ENCODE measurements around the gene PCLO. TPM values are rescaled to one million over a fixed set of nuclear protein-coding genes. Genes with fewer than 3 reads are reported as not detected.

Gene PCLO
- total RNA-seq, 2 donors from 2014 or later: 10.9 to 20.8 TPM

GRCh38 chr7:82704121-82704520 lies 458.6 kb downstream of the PCLO start:
- TF ChIP-seq CTCF (IDR thresholded peaks at IDR 0.05): no peak
- no peak for TF ChIP-seq POLR2A (IDR thresholded peaks at IDR 0.05)
- H3K4me3 ChIP-seq: no peak overlapping the region
- H3K27ac ChIP-seq: no peak overlapping the region
- no peak for ATAC-seq
- H3K4me1 ChIP-seq: no peaks in the 10 kb centered on the region
- H3K27me3 ChIP-seq: no peaks in the 10 kb centered on the region
- intact Hi-C loops (cut with DNase I): no loop called here
- DNase-seq: no peak
- no peaks in the 10 kb centered on the region for H3K36me3 ChIP-seq (replicated peaks in 1 of 2; ENCODE audit: insufficient read depth in 1 of 2, low read depth in 2 of 2)
- no peaks in the 10 kb centered on the region for H3K9me3 ChIP-seq

Small RNA genes lying within 50 kb of the gene (small RNA-seq; reads per million reads assigned to genes)
- gene RNA5SP235: 0.38 reads per million

Measured in body of pancreas (tissue), 4 donors.